DND-41 (cell line): ENCODE data around the gene GEMIN7.

ENCODE experiments used
- CTCF ChIP-seq: IDR thresholded peaks from 2 replicates; pipeline ENCODE4 v1.5.1; 2012; ENCODE audit warnings: borderline replicate concordance, low read length, moderate library complexity, mild to moderate bottlenecking; ENCODE audit not compliant: poor library complexity, severe bottlenecking; ENCODE audit errors: extremely low read depth
- EZH2 ChIP-seq: IDR thresholded peaks from 3 replicates; pipeline ENCODE4 v1.6.1; 2012; ENCODE audit warnings: borderline replicate concordance, low read depth, mild to moderate bottlenecking, moderate library complexity, low read length, inconsistent platforms; ENCODE audit not compliant: severe bottlenecking

DNA sequence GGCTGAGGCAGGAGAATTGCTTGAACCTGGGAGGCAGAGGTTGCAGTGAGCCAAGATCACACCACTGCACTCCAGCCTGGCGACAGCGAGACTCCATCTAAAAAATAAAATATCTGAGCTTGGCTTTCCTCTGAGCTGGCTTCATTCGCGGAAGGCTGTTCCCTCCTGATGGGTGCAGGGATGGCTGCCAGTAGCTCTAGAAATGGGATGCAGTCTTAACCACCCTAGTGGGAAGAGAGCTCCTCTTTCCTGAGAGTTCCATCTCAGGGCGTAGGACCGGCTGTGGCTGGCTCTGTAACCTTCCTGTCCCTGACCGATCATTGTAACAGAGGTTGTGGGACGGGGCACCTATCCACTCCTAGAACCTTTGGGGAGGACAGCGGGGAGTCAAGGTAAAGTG lies 46.3 kb downstream of the GEMIN7 start:
- TF ChIP-seq CTCF = no peak
- TF ChIP-seq EZH2 = no peak
